Neural cell (in vitro differentiated cells): ENCODE measurements around the gene CCDC24. TPM values are rescaled to one million over a fixed set of nuclear protein-coding genes. Genes with fewer than 3 reads are reported as not detected.

Source experiments
- H2AFZ ChIP-seq: fragments of 200-600, 300-800 bp; sonication (generic), shearing (Covaris generic); 2 replicates; pipeline ENCODE4 v1.6.0; 2014; ENCODE audit warnings: low read depth, mild to moderate bottlenecking, antibody characterized with exemption, low read length, moderate library complexity
- H3F3A ChIP-seq: fragments of 200-600 bp; shearing (Covaris generic); 2 replicates; pipeline ENCODE4 v1.6.1; 2016; ENCODE audit warnings: mild to moderate bottlenecking, moderate library complexity, mixed read lengths, antibody characterized with exemption, low read length; ENCODE audit not compliant: insufficient read depth, poor library complexity, severe bottlenecking
- H3K27ac ChIP-seq: fragments of 200-600, 300-800 bp; sonication (generic), shearing (Covaris generic); 2 replicates; pipeline ENCODE4 v1.5.1; 2014; ENCODE audit warnings: mild to moderate bottlenecking, low read length, moderate library complexity
- H3K27me3 ChIP-seq: fragments of 300-800, 200-600 bp; sonication (generic), shearing (Covaris generic); 2 replicates; pipeline ENCODE4 v1.6.0; 2014; ENCODE audit warnings: mild to moderate bottlenecking, low read depth, low read length, moderate library complexity; ENCODE audit not compliant: insufficient read depth
- H3K36me3 ChIP-seq: fragments of 300-800, 200-600 bp; sonication (generic), shearing (Covaris generic); 2 replicates; pipeline ENCODE4 v1.5.1; 2014; ENCODE audit warnings: mild to moderate bottlenecking, antibody characterized with exemption, low read length, moderate library complexity; ENCODE audit not compliant: insufficient read depth
- H3K4me2 ChIP-seq: fragments of 300-800, 200-600 bp; sonication (generic), shearing (Covaris generic); 2 replicates; pipeline ENCODE4 v1.6.0; 2014; ENCODE audit warnings: mild to moderate bottlenecking, low read length
- H3K4me3 ChIP-seq: fragments of 300-800, 200-600 bp; sonication (generic), shearing (Covaris generic); 2 replicates; pipeline ENCODE4 v1.5.1; 2014; ENCODE audit warnings: mild to moderate bottlenecking, low read length, moderate library complexity
- H3K79me2 ChIP-seq: fragments of 200-600 bp; shearing (Covaris generic); replicated peaks from 2 replicates; pipeline ENCODE4 v1.6.0; 2014; ENCODE audit warnings: mild to moderate bottlenecking, low read length, moderate library complexity; ENCODE audit not compliant: insufficient read depth
- H3K9ac ChIP-seq: fragments of 300-800, 200-600 bp; sonication (generic), shearing (Covaris generic); 2 replicates; pipeline ENCODE4 v1.6.1; 2016; ENCODE audit warnings: mild to moderate bottlenecking, low read length, mixed read lengths
- H3K9me2 ChIP-seq: fragments of 200-600 bp; shearing (Covaris generic); 2 replicates; pipeline ENCODE4 v1.6.1; 2016; ENCODE audit warnings: mild to moderate bottlenecking, low read length, mixed read lengths; ENCODE audit not compliant: insufficient read depth
- H3K9me3 ChIP-seq: fragments of 200-600, 300-800 bp; sonication (generic), shearing (Covaris generic); 2 replicates; pipeline ENCODE4 v1.6.1; 2016; ENCODE audit warnings: mild to moderate bottlenecking, mixed run types, low read length, moderate library complexity, mixed read lengths
- H4K20me1 ChIP-seq: fragments of 200-600 bp; shearing (Covaris generic); 2 replicates; pipeline ENCODE4 v1.6.1; 2016; ENCODE audit warnings: mild to moderate bottlenecking, mixed run types; ENCODE audit not compliant: insufficient read depth
- EP300 ChIP-seq: fragments of 450-650 bp; conservative IDR thresholded peaks from 2 replicates; pipeline ENCODE4 v1.6.1; 2014; ENCODE audit warnings: antibody characterized with exemption, mild to moderate bottlenecking, moderate library complexity; ENCODE audit not compliant: poor library complexity, severe bottlenecking
- EZH2 ChIP-seq: fragments of 200-600, 300-800 bp; shearing (Covaris generic), sonication (generic); IDR thresholded peaks from 2 replicates; pipeline ENCODE4 v1.6.1; 2014; ENCODE audit warnings: antibody characterized with exemption, low read length, borderline replicate concordance, mild to moderate bottlenecking; ENCODE audit not compliant: insufficient read depth, poor library complexity, severe bottlenecking
- MXI1 ChIP-seq: fragments of 450-650 bp; conservative IDR thresholded peaks from 2 replicates; pipeline ENCODE4 v1.6.1; 2014; ENCODE audit warnings: antibody characterized with exemption, mild to moderate bottlenecking; ENCODE audit not compliant: poor library complexity, severe bottlenecking
- POLR2AphosphoS5 ChIP-seq: IDR thresholded peaks from 2 replicates; pipeline ENCODE4 v1.6.1; 2012
- RAD21 ChIP-seq: fragments of 450-650 bp; conservative IDR thresholded peaks from 2 replicates; pipeline ENCODE4 v1.6.1; 2014; ENCODE audit warnings: antibody characterized with exemption, mild to moderate bottlenecking, moderate library complexity
- SMC3 ChIP-seq: fragments of 450-650 bp; conservative IDR thresholded peaks from 2 replicates; pipeline ENCODE4 v1.6.1; 2014; ENCODE audit warnings: antibody characterized with exemption, mild to moderate bottlenecking, moderate library complexity; ENCODE audit not compliant: poor library complexity
- TAF1 ChIP-seq: IDR thresholded peaks from 2 replicates; pipeline ENCODE4 v1.6.1; 2012; ENCODE audit warnings: low read depth
- polyA plus RNA-seq: library from polyadenylated mRNA; depleted of rRNA; stranded (reverse); fragments of >200 nt; gene quantifications from 2 replicates; pipeline ENCODE4 v1.2.3, GENCODE V29; 2014
- TF ChIP-seq, protein P1 (sequence below): IDR thresholded peaks from 2 replicates; pipeline ENCODE4 v1.6.1; 2012; ENCODE audit warnings: borderline replicate concordance
- TF ChIP-seq, protein P2 (sequence below): fragments of 450-650 bp; IDR thresholded peaks from 2 replicates; pipeline ENCODE4 v1.5.1; 2014; ENCODE audit warnings: antibody characterized with exemption, mild to moderate bottlenecking, moderate library complexity; ENCODE audit not compliant: poor library complexity, severe bottlenecking

Gene CCDC24
- polyA plus RNA-seq, 1 donor from 2014 or later = 16.5 TPM

DNA sequence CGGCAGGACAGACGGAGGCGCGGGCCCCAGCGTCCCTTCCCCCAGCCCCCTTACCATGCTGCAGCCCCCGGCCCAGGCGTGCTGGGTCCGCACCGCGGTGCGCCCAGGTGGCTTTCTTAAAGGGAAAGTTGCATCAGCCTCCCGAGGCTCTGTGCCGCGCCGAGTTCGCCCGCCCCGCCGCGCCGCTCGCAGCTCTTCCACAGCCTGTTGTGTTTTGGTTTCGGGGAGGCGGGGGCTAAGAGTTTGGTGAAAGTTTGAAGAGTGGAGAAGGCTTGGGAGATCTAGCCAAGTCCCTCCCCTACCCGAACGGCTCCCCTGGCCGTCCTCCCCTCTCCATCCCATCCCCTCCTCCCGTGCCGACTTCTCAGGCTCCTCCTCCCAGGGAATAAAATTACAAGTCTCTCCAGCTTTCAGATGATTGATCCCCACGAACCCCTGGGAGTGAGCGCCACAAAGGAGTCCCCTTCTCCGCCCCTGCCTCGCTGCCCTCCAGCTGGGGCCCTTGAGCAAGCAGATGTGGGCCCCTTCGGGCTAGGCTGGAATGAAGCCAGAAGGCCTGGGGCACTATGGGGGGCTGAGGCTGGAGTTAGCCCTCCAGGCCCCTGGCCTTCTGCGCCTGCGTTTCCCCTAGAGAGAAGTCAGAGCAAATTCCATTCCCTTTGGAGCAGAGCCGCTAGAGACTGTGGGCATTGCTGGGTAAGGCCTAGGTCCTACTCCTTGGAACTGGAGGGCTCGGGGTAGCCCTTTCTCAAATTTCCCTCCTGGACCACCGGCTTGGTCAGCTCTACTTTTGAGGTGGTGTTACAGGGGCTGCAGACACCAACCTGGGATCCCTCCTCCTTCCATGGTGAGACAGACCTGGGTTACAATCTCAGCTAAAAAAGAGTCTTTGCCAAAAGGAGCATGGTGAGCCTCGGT lies 40.1 kb downstream of the CCDC24 start, which contains the start of gene SLC6A9:
TSS of gene SLC6A9 (minus strand) at position 211 of the 918 bp plus-strand sequence. CDS start 7,185 bp downstream, outside the sequence.
- TF ChIP-seq MXI1 = peak; percentile 6
- TF ChIP-seq EP300 = no peak
- H3K36me3 ChIP-seq = no peaks in the 10 kb centered on the region
- peak within 1 kb of the TSS; percentile 99 for H3K4me3 ChIP-seq
- H3K27ac ChIP-seq = peak within 1 kb of the TSS; percentile 75
- no peaks in the 10 kb centered on the region for H3K27me3 ChIP-seq
- no peaks in the 10 kb centered on the region for H3K79me2 ChIP-seq
- H3K9ac ChIP-seq = peak within 1 kb of the TSS; percentile 90
- no peaks in the 10 kb centered on the region for H3K9me3 ChIP-seq
- peak within 1 kb of the TSS; percentile 73 for H2AFZ ChIP-seq
- no peaks in the 10 kb centered on the region for H3K9me2 ChIP-seq
- H4K20me1 ChIP-seq = no peaks in the 10 kb centered on the region
- H3F3A ChIP-seq = no peaks in the 10 kb centered on the region
- peak within 1 kb of the TSS; percentile 68 for H3K4me2 ChIP-seq

DNA sequence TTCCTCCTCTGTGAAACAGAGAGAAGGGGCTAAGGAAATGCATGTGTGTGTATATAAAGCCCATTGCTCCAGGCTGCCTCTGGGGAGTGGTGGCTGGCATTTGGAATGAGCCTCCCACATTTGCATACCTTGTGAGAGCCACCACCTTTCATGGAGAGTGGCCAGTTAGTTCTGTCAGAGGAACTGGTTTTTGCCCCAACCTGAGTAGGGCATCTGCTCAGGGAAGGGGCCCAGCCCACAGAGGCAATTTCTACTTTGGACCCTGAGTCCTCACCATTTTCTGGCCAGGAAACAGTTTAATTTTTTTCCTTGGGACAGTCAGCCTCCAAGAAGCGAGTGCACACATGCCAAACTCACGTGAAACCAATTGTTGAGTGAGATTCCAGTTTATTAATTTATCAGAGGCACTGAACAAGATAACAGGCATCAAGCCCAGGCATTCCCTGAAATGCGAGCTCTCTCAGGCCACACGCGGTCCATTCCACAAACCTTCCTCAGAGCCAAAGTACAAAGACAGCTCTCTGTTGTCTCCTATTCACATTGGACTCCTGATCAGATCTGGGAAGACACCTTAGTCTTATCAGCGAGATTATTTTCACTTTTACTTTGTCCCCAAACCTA lies 40.9 kb downstream of the CCDC24 start:
- TF ChIP-seq EP300 (no peak), POLR2AphosphoS5 (no peak), RAD21 (no peak), MXI1 (no peak), EZH2 (no peak), SMC3 (no peak), TAF1 (no peak)
- TF ChIP-seq, protein P1, sequence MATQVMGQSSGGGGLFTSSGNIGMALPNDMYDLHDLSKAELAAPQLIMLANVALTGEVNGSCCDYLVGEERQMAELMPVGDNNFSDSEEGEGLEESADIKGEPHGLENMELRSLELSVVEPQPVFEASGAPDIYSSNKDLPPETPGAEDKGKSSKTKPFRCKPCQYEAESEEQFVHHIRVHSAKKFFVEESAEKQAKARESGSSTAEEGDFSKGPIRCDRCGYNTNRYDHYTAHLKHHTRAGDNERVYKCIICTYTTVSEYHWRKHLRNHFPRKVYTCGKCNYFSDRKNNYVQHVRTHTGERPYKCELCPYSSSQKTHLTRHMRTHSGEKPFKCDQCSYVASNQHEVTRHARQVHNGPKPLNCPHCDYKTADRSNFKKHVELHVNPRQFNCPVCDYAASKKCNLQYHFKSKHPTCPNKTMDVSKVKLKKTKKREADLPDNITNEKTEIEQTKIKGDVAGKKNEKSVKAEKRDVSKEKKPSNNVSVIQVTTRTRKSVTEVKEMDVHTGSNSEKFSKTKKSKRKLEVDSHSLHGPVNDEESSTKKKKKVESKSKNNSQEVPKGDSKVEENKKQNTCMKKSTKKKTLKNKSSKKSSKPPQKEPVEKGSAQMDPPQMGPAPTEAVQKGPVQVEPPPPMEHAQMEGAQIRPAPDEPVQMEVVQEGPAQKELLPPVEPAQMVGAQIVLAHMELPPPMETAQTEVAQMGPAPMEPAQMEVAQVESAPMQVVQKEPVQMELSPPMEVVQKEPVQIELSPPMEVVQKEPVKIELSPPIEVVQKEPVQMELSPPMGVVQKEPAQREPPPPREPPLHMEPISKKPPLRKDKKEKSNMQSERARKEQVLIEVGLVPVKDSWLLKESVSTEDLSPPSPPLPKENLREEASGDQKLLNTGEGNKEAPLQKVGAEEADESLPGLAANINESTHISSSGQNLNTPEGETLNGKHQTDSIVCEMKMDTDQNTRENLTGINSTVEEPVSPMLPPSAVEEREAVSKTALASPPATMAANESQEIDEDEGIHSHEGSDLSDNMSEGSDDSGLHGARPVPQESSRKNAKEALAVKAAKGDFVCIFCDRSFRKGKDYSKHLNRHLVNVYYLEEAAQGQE = no peak
- TF ChIP-seq, protein P2, sequence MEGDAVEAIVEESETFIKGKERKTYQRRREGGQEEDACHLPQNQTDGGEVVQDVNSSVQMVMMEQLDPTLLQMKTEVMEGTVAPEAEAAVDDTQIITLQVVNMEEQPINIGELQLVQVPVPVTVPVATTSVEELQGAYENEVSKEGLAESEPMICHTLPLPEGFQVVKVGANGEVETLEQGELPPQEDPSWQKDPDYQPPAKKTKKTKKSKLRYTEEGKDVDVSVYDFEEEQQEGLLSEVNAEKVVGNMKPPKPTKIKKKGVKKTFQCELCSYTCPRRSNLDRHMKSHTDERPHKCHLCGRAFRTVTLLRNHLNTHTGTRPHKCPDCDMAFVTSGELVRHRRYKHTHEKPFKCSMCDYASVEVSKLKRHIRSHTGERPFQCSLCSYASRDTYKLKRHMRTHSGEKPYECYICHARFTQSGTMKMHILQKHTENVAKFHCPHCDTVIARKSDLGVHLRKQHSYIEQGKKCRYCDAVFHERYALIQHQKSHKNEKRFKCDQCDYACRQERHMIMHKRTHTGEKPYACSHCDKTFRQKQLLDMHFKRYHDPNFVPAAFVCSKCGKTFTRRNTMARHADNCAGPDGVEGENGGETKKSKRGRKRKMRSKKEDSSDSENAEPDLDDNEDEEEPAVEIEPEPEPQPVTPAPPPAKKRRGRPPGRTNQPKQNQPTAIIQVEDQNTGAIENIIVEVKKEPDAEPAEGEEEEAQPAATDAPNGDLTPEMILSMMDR = no peak
- Histone ChIP-seq H3K79me2 (no peaks in the 10 kb centered on the region), H4K20me1 (no peaks in the 10 kb centered on the region), H3K27ac (no peak overlapping the region), H3F3A (no peaks in the 10 kb centered on the region), H3K36me3 (no peaks in the 10 kb centered on the region), H2AFZ (no peak overlapping the region), H3K4me2 (no peak overlapping the region), H3K9me2 (no peaks in the 10 kb centered on the region), H3K27me3 (no peaks in the 10 kb centered on the region), H3K9me3 (no peaks in the 10 kb centered on the region), H3K4me3 (no peak overlapping the region), H3K9ac (no peak overlapping the region)
